GDM1 (cell line): ENCODE measurements around the gene HK3.
A peak's percentile ranks its signal among the peaks of the same experiment; 100 is the strongest.

Experiments
- DNase-seq: peaks from one replicate; lab custom pipeline; 2025; lab: John Stamatoyannopoulos, UW

HK3 gene, protein sequence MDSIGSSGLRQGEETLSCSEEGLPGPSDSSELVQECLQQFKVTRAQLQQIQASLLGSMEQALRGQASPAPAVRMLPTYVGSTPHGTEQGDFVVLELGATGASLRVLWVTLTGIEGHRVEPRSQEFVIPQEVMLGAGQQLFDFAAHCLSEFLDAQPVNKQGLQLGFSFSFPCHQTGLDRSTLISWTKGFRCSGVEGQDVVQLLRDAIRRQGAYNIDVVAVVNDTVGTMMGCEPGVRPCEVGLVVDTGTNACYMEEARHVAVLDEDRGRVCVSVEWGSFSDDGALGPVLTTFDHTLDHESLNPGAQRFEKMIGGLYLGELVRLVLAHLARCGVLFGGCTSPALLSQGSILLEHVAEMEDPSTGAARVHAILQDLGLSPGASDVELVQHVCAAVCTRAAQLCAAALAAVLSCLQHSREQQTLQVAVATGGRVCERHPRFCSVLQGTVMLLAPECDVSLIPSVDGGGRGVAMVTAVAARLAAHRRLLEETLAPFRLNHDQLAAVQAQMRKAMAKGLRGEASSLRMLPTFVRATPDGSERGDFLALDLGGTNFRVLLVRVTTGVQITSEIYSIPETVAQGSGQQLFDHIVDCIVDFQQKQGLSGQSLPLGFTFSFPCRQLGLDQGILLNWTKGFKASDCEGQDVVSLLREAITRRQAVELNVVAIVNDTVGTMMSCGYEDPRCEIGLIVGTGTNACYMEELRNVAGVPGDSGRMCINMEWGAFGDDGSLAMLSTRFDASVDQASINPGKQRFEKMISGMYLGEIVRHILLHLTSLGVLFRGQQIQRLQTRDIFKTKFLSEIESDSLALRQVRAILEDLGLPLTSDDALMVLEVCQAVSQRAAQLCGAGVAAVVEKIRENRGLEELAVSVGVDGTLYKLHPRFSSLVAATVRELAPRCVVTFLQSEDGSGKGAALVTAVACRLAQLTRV

DNA sequence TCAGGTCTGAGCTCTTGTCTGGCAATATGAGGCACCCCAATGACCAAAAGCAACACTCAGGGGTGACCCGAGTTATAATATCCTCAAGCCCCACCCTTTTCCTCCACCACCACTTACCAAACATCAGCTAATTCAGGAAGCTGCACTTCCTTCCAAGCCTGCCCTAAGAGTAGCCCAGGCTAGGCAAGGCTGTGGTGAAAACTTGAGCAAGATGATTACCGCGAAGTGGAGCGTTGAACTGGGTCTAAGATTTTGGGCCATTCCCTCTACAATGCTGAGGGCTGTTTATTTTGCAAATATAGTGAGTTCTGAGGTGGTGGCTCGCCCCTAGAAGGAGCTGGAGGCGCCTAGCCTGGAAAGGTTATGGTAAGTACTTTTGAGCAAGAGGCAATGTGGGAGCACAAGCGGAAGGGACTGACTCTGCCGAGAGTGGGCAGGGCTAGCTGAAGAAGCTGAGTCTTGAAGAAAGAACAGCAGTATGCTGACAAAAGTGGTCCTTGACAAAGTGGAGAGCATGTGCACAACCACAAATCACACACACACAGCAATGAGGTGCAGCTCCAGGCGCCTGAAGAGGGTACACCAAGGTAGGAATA is at the start of gene HK3:
Gene HK3 (minus strand): TSS at position 51 of the 596 bp plus-strand sequence. CDS start 3,187 bp downstream, outside the sequence.
- DNase-seq = peak; percentile 14

DNA sequence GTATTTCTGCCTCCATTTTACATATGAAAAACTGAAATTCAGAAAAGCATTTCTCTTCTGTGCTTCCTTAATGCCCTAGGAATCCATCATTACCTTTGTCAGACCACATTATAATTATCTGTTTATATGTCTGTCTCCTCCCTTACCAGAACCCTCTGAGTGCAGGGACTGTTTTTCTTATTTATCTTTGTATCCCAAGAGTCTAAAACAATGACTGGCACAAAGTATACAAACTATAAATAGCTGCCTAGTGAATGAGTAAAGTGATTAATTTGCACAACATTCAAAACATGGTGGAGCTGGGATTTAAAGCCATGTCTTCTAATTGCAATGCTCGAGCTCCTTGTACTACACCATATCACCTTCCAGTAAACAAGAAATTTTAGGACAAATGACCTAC is 49.3 kb upstream of the HK3 start:
- DNase-seq = no peak

DNA sequence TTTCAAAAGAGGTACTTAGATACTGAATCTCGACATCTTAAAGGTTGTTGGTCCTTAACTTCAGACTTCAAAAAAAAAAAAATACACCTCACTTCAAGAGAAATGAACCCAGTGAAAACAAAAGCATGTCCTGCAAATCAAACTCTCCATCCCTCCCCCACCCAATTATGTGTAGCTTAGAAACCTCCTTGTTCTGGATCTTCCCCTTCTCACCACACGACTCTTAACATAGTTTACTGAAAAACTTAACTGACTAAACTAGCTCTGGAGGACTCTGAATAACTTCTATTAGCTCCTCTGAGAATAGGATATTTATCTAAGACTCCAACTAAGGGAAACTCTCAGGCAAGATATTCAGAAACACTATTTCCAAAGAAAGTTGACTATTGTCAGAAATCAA is 48.7 kb upstream of the HK3 start:
- DNase-seq = no peak

DNA sequence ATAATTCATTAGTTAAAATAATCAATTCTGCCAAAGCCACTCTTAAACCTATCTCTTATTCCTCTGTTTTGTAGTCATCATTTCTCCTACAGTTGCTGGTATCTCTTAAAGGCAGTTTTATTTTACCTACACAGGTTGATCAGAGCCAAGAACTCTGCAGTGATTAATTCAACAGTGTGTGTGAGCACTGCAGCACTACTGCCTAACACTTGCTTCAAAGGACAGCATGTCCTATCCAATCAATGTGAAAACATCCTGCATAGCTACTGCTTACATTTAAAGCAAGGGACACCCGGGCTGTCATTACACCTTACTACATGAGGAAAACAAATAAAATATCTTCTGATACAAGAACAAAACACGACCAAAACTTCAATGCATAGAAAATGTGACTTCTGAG is 45.1 kb upstream of the HK3 start:
- DNase-seq = no peak

DNA sequence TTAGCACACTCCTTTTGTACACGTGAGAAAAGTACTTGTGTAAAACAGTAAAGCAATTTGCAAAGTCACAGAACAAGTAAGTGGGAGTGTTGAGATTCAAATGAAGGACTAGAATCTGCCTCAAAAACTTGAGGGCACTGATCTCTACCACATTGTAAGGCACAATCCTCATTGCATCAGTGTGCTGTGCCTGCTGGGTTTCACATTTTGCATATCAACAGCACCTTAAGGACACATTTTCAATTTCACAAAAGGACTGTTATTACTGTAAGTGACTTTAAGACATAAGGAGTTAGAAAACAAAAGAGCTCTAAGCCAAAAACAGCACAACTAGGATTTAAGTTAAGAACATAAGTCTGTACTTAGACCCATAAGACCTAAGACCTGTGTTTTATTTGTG is 44.7 kb upstream of the HK3 start:
- no peak for DNase-seq

DNA sequence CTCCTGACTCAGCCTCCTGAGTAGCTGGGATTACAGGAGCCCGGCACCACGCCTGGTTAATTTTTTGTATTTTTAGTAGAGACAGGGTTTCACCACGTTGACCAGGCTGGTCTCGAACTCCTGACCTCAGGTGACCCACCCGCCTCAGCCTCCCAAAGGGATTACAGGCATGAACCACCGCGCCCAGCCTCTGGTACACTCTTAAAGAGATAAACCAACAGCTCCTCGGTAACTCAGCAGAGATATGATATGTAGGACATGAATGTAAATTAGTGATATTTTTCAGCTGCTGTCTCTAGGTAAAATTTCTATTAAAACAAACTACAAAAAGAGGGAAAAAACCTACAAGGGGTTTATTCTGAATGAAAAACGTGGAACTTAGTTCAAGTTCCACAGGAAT is 42.8 kb upstream of the HK3 start:
- no peak for DNase-seq

DNA sequence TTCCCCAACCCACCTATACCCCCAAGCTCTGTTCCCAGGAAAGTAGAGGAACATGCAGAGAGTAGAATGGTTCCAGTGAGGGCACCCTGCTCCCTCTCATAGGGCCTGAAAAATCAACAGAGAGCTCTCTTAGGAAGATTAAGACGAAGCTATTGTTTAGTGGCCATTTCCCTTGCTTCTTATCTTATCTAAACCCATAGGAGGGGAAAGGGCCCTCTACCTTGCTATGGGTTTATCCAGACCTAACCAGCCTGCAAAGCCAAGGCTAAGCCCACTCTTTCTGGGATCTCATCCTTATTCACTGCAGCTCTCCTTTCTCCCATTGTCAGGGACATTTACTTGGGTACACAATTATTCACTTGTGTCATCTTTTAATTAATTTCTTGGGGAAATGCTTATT is 39.3 kb upstream of the HK3 start:
- DNase-seq = no peak

DNA sequence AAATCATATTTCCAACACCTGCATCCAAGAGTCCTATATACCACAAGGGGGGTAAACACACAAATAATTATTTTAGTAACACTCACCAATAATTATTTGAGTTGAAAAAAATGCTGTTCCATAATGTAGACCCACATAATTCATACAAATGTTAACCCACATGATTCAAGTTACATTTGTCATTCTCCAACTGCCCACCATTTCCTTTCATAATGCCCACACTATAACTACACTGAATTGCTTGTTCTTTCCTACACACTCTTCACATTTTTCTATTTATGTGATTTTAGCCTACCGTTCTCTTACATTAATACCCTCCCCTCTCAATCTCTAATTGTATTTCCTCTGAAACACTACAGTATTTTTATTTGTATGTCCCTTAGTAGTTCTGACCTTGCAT is 35.9 kb upstream of the HK3 start:
- no peak for DNase-seq

DNA sequence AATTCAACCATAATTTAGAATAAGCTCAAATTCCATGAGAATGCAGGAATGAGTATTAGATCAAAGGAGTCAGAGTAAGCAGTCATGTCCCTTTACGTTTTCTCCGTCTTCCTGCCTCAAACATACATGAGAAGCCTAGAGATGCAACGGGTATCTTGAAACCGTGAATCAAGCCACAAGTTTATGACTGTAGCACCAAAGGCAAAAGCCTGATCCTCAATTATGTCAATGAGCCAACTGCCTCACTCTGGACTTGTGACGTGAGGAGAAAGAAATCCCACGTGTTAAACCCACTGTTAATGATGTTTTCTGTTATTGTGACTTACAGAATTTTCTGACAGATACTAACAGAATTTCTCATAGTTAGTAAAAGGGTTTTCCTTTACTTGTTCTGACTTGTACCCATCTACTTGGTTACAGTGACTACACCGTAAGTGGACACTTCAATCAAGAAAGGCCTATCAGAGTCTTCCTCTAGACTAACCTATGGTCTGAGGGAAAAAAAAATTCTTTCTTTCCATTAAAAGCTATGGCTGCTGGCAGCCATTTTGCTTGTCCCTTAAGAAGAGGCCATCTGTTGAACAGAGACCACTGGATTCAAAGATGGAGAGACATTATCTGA is 35.3 kb upstream of the HK3 start:
- no peak for DNase-seq

DNA sequence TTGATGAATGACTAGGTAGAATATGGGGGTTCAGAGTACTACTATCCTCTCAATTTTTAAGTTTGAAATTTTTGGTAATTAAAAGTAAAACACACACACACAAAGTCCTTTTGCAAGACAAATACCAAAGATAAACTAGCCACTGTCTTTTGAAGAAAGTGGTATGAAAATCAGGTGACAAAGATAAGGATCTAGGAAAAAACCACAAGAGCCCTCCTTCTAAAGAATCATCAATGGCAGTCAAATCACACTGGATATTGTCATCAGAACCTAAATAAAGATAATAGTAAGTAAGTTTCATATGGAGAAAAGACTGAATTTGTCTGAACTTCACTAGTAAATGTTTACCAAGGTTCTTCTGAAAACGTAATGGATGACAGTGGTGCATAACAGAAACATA is 30.5 kb upstream of the HK3 start:
- no peak for DNase-seq

DNA sequence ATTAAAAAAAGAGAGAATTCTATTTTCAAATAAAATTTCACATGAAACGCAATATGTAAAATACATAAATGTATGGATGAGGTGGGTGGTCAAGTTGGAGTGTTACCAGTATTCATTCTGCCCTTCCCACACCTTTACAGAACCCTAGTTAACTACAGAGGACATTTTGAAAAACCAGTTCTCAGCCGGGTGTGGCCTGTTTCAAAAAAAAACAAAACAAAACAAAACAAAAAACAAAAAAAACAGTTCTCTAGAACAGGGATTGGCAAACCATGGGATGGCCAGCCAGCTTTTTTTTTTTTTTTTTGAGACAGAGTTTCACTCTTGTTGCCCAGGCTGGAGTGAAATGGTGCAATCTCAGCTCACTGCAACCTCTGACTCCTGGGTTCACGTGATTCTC is 28.4 kb upstream of the HK3 start:
- DNase-seq = no peak

DNA sequence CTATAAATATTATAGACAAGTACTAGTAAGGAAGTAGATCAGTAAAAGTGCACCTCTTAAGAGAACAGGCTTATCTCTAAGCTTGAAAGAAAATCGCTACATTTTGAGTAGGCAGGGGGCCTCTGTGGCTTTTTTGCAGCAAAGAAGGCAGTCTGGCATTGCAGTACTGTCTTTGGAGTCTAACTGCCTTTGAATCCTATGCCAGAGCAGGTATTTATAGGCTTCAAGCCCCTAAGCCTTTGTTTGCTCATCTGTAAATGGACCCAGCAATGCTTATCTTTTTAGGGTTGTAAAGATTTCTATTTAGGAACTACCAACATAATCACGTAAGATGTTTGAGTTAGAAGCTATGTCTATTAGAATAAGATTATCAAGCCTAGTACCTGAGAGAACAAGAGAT is 23.7 kb upstream of the HK3 start:
- DNase-seq = no peak

DNA sequence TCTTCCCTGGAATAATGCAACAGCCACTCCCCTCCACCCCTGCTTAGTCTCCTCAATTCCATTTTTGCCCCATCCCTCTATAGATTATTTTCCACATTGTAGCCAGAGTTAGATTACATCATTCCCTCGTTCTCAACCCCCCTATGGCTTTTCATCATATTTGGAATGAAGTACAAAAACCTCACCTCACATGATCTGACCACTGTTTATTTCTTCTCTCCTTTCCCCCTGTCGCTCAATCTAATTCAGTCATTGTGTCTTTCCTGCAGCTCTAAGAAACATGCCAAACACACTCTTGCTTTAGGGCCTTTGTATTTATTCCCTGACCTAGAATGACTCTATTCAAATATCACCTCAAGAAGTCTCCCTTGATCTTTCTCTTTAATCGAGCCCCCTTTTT is 22.6 kb upstream of the HK3 start:
- no peak for DNase-seq

DNA sequence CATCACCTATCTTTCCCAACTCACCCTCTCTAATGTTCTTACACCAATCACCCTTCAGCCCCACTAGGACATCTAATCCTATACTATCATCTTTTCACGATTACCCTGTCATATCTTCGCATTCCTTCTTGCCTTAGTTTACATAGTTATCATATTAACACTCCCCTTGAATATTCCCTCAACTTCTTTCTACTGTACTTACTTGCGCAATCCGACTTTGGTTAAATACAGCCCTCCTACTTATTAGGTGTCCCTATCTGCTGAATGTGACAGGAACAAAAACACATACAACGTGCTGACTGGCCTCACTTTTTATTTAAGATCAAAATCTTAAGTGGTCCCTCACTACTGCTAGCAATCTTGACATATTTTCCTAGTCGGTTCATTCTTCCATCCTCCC is 19.5 kb upstream of the HK3 start:
- no peak for DNase-seq

DNA sequence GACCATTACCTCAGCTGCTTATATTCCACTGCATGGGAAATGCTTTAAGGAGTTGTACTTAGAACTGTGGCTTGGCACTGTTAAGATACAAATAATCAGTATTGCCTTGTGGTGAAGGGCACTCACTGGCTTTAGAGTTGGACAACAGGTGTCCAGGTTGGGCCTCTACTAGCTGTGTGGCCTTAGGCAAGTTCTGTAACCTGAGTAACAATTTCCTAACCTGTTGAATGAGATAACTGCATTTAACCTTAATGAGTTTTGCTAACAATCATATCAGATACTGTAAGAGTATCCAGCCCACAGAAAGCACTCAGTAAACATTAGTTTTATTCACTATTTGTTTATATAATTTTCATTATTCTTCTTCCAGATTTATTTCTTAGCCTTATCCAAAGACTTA is 17.2 kb upstream of the HK3 start:
- no peak for DNase-seq

DNA sequence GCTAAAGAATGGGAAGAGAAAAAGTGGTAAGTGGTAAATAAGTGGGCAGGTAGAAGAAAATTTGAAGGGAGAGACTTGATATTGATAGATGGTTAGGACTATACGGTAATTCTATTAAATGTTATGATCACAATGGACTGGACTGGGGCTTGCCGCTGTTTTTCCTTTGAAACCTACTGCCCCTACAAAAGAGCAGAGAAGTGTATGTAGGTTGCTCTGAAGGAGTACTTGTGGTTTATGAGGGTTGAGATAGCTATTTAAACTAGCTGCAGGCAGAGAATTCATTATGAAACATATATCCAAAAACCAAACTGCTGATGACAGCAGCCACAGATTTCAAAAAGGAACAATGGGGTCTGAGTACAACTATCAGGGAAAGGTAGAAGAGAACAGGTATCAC is 16.8 kb upstream of the HK3 start:
- DNase-seq = no peak

DNA sequence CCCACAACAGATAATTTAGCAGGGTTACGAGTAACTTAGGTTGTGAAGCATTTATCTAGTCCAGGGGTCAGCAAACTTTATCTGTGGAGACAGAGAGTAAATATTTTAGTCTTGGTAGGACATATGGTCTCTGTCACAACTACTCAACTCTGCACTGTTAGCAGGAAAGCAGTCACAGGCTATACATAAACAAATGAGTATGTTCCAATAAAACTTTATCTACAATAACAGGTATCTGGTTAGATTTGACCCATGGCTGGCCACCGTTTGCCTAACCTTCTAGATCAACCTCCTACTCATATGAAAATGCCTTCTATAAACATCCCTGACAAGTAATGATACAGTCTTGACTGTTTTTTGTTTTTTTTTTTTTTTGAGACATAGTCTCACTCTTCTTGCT is 13.0 kb upstream of the HK3 start:
- no peak for DNase-seq

DNA sequence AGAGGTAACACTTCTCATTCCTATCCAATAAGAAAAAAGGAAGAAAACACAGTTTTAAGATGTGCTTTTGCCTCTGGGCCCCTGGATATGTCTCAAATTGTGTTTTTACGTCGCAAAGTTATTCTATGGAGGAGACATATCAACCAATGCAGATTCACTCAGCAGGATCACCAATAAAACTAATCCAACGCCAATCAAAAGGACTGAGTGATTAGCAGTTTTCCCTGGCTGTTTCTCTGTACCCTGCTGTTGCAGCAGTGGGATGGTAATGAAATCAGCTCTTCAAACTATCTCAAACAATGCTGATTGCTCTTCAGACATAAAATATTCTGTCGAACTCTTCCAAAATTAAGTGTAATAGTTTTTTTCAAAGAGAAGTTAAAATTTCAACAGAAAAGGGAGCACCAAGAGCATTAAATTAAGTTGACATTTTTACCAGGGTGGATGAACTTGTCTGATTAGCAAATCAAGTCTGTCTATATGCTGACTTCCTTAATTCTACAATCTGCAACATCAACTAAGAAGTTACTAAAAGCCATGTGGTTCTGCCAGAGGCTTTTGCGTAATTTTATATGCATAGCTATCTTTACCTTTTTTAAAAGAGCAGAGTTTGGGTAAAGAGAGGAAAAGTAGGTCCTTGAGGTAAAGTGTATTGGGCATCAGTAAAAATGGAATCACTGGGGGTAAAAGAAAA is 9.7 kb upstream of the HK3 start:
- DNase-seq = no peak

DNA sequence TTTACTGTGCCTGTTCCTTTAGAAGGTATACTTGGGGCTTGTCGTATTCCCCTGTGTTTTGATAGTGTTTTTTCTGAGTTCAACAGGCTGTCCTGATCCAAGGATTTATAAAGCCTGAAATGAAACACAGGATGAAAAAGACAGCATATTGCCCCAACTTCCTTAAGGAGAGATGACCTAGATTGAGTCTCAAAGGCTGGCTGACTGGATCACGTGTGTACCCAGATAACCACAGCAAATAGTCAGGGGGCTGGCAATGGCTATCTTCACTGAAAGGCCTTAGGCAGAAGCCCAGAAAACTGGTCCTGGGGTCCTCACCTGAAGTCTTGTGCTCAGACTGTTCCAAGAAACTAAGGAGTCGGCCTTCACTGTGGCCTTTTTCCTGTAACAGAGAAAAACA is 7.7 kb upstream of the HK3 start:
- DNase-seq = no peak

DNA sequence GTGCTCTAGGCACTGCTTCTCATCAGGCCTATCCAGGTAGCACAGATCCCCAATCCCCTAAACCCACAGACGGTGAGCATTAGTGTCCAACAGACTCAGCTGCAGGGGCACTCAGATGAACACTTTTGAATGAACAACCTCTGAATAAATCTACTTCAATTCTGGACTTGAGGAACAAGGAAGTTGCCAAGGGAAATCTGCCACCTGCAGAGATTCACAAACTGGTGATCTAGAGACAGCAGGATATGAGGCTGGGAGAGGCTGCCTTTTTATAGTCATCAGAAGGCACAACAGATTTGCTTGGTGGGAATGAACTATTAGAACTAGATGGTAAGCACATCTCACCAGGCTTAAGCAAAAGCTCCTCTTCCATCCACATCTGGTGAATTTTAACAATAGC is 7.0 kb upstream of the HK3 start:
- DNase-seq = no peak

DNA sequence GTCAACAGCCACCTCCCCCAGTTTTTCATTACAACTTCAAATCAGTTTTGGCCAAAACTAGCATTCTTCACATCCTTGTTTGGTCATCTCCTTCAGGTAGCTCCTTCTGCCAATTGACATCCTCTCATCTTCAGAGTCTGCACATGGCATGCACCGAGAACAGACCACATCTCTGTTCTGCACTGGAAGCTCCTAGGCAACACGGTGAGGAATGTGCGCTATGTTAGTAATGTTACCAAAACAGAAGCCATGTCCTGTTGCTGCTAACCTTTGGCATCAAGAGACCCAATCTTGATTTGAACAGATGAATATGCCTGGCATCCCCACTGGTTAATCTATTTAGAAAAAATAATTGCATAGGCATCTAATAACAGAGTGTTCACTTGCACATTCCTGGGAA is 5.1 kb upstream of the HK3 start:
- DNase-seq = no peak
